A673 (cell line): Measurements from ENCODE around the gene GJD3. TPM values are rescaled to one million over a fixed set of nuclear protein-coding genes. Genes with fewer than 3 reads are reported as not detected.

Experiments
- BruUV-seq: library from RNA; stranded (reverse); fragments of 400-500 nt; replicated peaks from 2 replicates; lab custom pipeline; 2021; lab: Mats Ljungman, UMichigan
- CTCF ChIA-PET: fragments of 300-600 bp; sonication (Branson Sonifier 250); formaldehyde crosslinking; loops from one replicate; lab custom pipeline; 2022; ENCODE audit warnings: antibody characterized with exemption; lab: Charles Lee
- POLR2A ChIA-PET: fragments of 300-600 bp; sonication (Branson Sonifier 250); formaldehyde crosslinking; loops from one replicate; lab custom pipeline; 2022; ENCODE audit warnings: antibody characterized with exemption; ENCODE audit not compliant: low non-redundant PET; lab: Charles Lee
- DNase-seq: peaks from one replicate; pipeline ENCODE4 v3.0.0-alpha.2; 2015; ENCODE audit warnings: low spot score
- H3K27ac ChIP-seq: fragments of 200-600 bp; sonication (generic); 2 replicates; pipeline ENCODE4 v1.5.1; 2016; ENCODE audit warnings: mixed run types, low read depth, mild to moderate bottlenecking, mixed read lengths, antibody characterized with exemption, low read length; ENCODE audit not compliant: poor library complexity, severe bottlenecking
- H3K27me3 ChIP-seq: fragments of 200-600 bp; sonication (generic); replicated peaks from 2 replicates; pipeline ENCODE4 v1.6.1; 2017; ENCODE audit warnings: mixed run types, low read depth, mild to moderate bottlenecking, mixed read lengths, antibody characterized with exemption, low read length; ENCODE audit not compliant: insufficient read depth, poor library complexity
- H3K36me3 ChIP-seq: fragments of 200-600 bp; sonication (generic); 2 replicates; pipeline ENCODE4 v1.6.1; 2016; ENCODE audit warnings: mixed run types, mild to moderate bottlenecking, mixed read lengths, antibody characterized with exemption, low read length; ENCODE audit not compliant: insufficient read depth, poor library complexity, severe bottlenecking
- H3K4me1 ChIP-seq: fragments of 200-600 bp; sonication (generic); 2 replicates; pipeline ENCODE4 v1.6.1; 2017; ENCODE audit warnings: mixed run types, mild to moderate bottlenecking, mixed read lengths, antibody characterized with exemption, low read length; ENCODE audit not compliant: insufficient read depth, poor library complexity, severe bottlenecking
- H3K4me3 ChIP-seq: fragments of 200-600 bp; sonication (generic); 2 replicates; pipeline ENCODE4 v1.5.1; 2016; ENCODE audit warnings: low read depth, mixed run types, mild to moderate bottlenecking, mixed read lengths, low read length; ENCODE audit not compliant: poor library complexity, severe bottlenecking
- H3K9me3 ChIP-seq: fragments of 200-600 bp; sonication (generic); 2 replicates; pipeline ENCODE4 v1.6.1; 2016; ENCODE audit warnings: mixed run types, low read depth, mild to moderate bottlenecking, mixed read lengths, antibody characterized with exemption, low read length; ENCODE audit not compliant: poor library complexity, severe bottlenecking
- EZH2 ChIP-seq: fragments of 200-600 bp; sonication (generic); IDR thresholded peaks from 2 replicates; pipeline ENCODE4 v1.6.1; 2017; ENCODE audit warnings: borderline replicate concordance, low read depth, mild to moderate bottlenecking, mixed read lengths, antibody characterized with exemption, low read length; ENCODE audit not compliant: poor library complexity, severe bottlenecking
- intact Hi-C: fragments of 100-400 bp; cut with micrococcal nuclease; formaldehyde crosslinking; loops from one replicate; pipeline ENCODE4 v1.10.0; 2022; ENCODE audit not compliant: unreplicated experiment
- total RNA-seq: library from RNA; stranded (reverse); gene quantifications from 2 replicates; pipeline ENCODE4 v1.2.3, GENCODE V29; 2021
- TF ChIP-seq, protein P1 (sequence below): fragments of 300-800, 200-600 bp; sonication (generic); conservative IDR thresholded peaks from 2 replicates; pipeline ENCODE4 v1.5.1; 2017; ENCODE audit warnings: low read depth, mild to moderate bottlenecking, antibody characterized with exemption, low read length, moderate library complexity, mixed read lengths

The GJD3 gene
- total RNA-seq, 1 experiment from 2014 or later, result not detected

DNA sequence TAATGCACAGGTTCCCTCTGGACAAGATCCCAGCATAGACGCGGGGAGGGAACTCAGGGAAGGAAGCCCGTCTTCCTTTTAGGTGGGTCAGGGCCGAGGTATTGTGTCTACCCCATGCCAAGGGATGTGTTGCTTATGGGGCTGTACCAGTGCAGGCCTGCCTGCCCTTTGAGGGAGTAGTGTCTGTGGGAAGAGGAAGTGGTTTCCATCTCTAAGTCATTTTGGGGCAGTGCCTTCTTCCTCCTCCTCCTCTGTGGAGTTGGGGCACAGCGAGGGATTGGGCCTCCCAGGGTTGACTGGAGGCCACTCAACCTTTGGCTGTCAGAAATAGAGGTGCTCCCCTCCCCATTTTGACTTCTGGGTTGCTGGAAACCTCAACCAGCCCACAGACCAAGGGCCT lies 26.5 kb downstream of the GJD3 start:
- Histone ChIP-seq H3K27me3 (no peaks in the 10 kb centered on the region), H3K4me3 (no peak overlapping the region), H3K36me3 (no peaks in the 10 kb centered on the region), H3K27ac (no peak overlapping the region), H3K9me3 (no peaks in the 10 kb centered on the region), H3K4me1 (no peaks in the 10 kb centered on the region)
- TF ChIP-seq EZH2, result no peak
- BruUV-seq, result no TSS peak
- intact Hi-C loops, result no loop called here
- ChIA-PET CTCF (no interaction called here), POLR2A (no interaction called here)
- DNase-seq, result no peak

DNA sequence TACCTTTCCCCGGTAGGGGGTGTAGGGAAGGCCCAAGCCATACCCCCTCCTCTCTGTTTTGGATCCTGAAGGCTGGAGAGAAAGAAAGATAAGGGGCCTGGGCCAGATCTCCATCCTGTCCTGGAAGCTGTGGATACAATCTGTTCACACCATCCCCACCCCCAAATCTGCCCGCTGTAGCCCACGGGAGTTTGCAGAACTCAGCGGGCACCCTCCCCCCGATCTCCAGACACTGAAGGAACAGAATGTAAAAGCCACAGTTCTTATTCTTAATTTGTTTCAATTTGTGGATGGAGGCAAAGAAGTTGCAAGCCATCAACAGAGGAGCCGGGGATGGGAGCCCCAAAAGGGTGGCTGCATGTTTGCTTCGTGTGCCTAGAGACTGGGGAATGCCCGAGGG lies 27.2 kb downstream of the GJD3 start:
- CTCF ChIA-PET, result no interaction called here
- POLR2A ChIA-PET, result no interaction called here

DNA sequence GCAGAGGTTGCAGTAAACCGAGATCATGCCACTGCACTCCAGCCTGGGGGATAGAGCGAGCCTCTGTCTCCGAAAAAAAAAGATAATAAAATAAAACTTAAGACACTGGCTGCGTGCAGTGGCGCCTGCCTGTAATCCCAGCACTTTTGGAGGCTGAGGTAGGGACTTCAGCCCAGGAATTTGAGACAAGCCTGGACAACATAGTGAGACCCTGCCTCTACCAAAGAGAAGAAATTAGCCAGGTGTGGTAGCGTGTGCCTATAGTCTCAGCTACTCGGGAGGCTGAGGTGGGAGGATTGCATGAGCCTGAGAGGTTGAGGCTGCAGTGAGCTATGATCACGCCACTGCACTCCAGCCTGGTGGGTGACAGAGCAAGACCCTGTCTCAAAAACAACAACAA lies 28.9 kb downstream of the GJD3 start:
- H3K27ac ChIP-seq, result no peak overlapping the region
- ChIA-PET CTCF (no interaction called here), POLR2A (no interaction called here)
- no peaks in the 10 kb centered on the region for H3K36me3 ChIP-seq
- BruUV-seq, result no TSS peak
- no peaks in the 10 kb centered on the region for H3K27me3 ChIP-seq
- intact Hi-C loops, result no loop called here
- H3K9me3 ChIP-seq, result no peaks in the 10 kb centered on the region
- no peaks in the 10 kb centered on the region for H3K4me1 ChIP-seq
- no peak for DNase-seq
- TF ChIP-seq EZH2, result no peak
- TF ChIP-seq, protein P1, sequence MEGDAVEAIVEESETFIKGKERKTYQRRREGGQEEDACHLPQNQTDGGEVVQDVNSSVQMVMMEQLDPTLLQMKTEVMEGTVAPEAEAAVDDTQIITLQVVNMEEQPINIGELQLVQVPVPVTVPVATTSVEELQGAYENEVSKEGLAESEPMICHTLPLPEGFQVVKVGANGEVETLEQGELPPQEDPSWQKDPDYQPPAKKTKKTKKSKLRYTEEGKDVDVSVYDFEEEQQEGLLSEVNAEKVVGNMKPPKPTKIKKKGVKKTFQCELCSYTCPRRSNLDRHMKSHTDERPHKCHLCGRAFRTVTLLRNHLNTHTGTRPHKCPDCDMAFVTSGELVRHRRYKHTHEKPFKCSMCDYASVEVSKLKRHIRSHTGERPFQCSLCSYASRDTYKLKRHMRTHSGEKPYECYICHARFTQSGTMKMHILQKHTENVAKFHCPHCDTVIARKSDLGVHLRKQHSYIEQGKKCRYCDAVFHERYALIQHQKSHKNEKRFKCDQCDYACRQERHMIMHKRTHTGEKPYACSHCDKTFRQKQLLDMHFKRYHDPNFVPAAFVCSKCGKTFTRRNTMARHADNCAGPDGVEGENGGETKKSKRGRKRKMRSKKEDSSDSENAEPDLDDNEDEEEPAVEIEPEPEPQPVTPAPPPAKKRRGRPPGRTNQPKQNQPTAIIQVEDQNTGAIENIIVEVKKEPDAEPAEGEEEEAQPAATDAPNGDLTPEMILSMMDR, result no peak
- H3K4me3 ChIP-seq, result no peak overlapping the region

More for the DNA sequence above, 27.2 kb downstream of the GJD3 start:
- Histone ChIP-seq H3K4me1 (no peaks in the 10 kb centered on the region), H3K27ac (no peak overlapping the region), H3K4me3 (no peak overlapping the region), H3K9me3 (no peaks in the 10 kb centered on the region), H3K36me3 (no peaks in the 10 kb centered on the region), H3K27me3 (no peaks in the 10 kb centered on the region)
- intact Hi-C loops, result no loop called here
- no TSS peak for BruUV-seq
- TF ChIP-seq, protein P1, result no peak
- no peak for TF ChIP-seq EZH2
- DNase-seq, result no peak

DNA sequence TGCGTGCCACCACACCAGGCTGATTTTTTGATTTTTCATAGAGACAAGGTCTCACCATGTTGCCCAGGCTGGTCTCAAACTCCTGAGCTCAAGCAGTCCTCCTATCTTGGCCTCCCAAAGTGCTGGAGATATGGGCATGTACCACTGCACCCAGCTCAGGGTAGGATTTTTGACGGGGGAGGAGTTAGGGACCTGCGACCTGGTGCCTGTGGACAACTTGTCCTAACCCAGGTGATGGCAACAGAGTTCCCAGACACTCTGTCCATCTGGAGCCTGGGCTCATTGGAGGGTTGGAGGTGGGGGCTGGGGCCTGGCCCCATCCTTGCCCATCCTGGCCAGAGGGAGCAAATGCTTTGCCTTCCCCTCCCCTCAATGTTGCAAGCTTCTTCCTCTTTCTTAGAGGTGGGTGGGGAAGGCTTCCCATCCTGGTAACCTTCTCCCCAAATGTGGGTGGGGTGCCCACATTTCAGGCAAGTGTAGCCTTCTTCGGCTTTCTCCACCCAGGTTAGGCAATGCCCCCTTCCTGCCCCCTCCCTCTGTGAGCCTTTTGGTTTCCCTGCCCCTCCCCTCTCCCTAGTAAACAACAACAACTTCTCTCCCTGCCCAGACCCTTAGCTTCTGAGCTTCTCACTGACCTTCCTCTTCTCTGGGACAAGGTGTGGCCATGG lies 30.6 kb downstream of the GJD3 start:
- H3K36me3 ChIP-seq, result no peaks in the 10 kb centered on the region
- intact Hi-C loops, result no loop called here
- no peaks in the 10 kb centered on the region for H3K9me3 ChIP-seq
- no peak for TF ChIP-seq EZH2
- TF ChIP-seq, protein P1, result no peak
- no peak for DNase-seq
- H3K4me3 ChIP-seq, result no peak overlapping the region
- ChIA-PET CTCF (no interaction called here), POLR2A (no interaction called here)
- no TSS peak for BruUV-seq
- no peak overlapping the region for H3K27ac ChIP-seq
- H3K27me3 ChIP-seq, result no peaks in the 10 kb centered on the region
- H3K4me1 ChIP-seq, result peaks cover 4% of the 10 kb centered on the region
